Dedifferentiated amniotic fluid mesenchymal stem cell (primary cell): ENCODE results near the gene SP110.
"Not testable (repeated sequence)": the region's sequence is repeated elsewhere in the genome, so short reads cannot be mapped to it uniquely, and the experiment has no call there.

Experiments used
- DNase-seq: peaks from one replicate; pipeline ENCODE4 v3.0.0-alpha.2; 2016; ENCODE audit errors: extremely low spot score

SP110 gene

DNA sequence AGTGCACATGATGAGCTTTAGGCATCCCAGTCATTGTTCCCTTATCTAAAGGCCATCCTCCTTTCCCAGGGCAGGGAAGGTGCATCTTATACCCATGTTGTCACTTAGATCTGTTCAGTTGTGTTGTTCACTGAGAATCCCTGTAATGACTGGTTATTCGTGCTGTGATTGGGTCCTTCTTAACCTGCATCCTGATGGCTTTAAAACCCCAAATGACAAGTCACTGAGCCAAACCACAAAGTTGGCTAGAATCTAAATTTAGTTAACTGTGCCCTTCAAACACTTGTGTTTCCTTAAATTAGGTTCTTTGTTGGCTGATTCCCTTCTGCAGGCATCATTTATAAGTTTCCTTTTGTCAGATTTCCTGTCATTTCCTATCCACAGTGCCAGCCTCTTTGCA, 92.6 kb downstream of the SP110 start:
- no peak for DNase-seq

GRCh38 chr2:230124757-230125431, 94.9 kb downstream of the SP110 start:
- no peak for DNase-seq

DNA sequence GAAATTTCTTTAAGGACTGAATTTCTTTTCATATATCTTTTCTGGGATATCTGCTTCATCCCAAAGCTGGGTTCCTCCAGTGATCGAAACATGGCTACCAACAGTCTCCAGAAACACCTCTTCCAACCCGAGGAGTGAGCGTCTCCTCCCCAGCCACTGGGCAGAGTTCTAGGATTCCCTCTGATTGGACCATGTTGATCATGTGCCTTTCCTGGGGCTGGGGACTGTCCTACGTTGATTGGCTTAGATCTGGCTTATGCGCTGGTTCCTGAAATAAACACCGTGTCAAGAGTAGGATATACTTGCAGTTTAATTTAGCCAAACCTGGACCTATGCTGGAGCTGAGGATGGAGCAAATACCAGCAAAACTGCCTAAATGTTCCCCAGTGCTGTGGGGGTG, 95.5 kb downstream of the SP110 start:
- no peak for DNase-seq

- DNase-seq, result not testable (repeated sequence)
These were observed 99.4 kb downstream of the SP110 start for GRCh38 chr2:230120376-230120775.

GRCh38 chr2:230119827-230120226, 100.0 kb downstream of the SP110 start:
- DNase-seq, result not testable (repeated sequence)
